Spleen (tissue), 7 donors: Measurements from ENCODE around the gene NOTCH4.
A peak's percentile ranks its signal among the peaks of the same experiment; 100 is the strongest.

Experiments used
- POLR2A ChIP-seq, 3 donors: fragments of 450-650 bp; IDR thresholded peaks; one replicate each; pipeline ENCODE4 v1.5.1; 2017; ENCODE audit warnings: antibody characterized with exemption in 3 of 3, mild to moderate bottlenecking in 1 of 3
- POLR2AphosphoS5 ChIP-seq, 3 donors: sonication (generic); formaldehyde crosslinking; IDR thresholded peaks; one replicate each; pipeline ENCODE4 v1.5.1; 2017; ENCODE audit warnings: antibody characterized with exemption in 3 of 3
- TF ChIP-seq, protein P1 (sequence below), 11 experiments: fragments of 200-600 bp in 7 of 11; fragments of 450-650 bp in 4 of 11; sonication (generic) in 4 of 11; IDR thresholded peaks in 8 of 11; conservative IDR thresholded peaks in 3 of 11; 1 replicate in 7 of 11; 2 replicates in 4 of 11; pipeline versions ENCODE4 v1.4.0 to v1.8.0; 2016 to 2021; ENCODE audit warnings: antibody characterized with exemption in 11 of 11, inconsistent platforms in 4 of 11, mild to moderate bottlenecking in 1 of 11
- donor health status: DM: no; HTN: no; CAD: no; lungs with moderate emphysema.
- donor health status: DM: no; HTN: no; CAD: no.
- donor health status: DM: no; HTN: no; CAD: no.

DNA sequence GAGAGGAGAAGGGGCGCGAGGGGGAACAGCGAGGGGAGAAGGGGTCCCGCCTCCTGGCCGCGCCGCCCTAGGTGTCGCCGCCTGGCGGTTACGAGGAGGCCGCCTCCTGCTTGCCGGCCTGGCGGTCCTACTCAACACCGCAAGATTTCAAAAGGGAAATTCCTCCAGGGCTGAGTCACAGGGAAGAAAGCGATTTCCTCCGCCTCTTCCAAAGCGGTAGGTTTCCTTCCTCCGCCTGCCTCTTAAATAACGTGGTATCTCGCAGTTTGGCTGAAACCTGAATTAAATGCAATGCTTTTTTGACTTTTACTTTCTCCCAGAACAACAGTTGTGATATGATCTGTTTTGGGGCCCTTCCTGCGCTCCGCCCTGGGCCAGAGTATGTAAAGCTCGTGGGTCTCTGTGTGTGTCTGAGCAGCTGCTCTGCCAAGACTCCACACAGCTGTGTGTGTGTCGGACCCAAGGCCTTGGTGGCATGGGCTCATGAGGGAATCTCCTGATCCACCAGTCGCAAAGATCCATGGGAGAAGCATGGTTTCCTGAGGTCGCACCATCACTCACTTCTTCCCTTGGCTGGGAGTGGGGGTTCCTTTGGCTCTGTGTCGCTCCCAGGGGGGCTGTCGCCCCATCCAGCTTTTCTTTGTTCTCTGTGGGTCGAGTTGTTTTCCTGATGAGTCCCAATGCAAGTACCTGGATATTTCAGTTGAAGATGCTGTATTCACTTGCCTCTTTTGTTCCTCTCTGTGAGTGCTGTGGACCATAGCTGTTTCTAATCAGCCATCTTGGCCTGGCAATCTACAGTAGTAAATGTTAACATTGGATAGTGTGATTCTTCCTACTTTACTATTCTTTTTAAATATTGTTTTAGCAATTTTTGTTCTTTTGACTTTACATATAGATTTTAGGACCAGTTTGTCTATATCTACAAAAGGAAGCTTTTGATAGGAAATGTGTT lies 31.6 kb upstream of the NOTCH4 start:
- TF ChIP-seq POLR2A (IDR thresholded peaks at IDR 0.05) (no peak), POLR2AphosphoS5 (IDR thresholded peaks at IDR 0.05) (peak; percentile 52 to 72 (median 68))
- TF ChIP-seq, protein P1, sequence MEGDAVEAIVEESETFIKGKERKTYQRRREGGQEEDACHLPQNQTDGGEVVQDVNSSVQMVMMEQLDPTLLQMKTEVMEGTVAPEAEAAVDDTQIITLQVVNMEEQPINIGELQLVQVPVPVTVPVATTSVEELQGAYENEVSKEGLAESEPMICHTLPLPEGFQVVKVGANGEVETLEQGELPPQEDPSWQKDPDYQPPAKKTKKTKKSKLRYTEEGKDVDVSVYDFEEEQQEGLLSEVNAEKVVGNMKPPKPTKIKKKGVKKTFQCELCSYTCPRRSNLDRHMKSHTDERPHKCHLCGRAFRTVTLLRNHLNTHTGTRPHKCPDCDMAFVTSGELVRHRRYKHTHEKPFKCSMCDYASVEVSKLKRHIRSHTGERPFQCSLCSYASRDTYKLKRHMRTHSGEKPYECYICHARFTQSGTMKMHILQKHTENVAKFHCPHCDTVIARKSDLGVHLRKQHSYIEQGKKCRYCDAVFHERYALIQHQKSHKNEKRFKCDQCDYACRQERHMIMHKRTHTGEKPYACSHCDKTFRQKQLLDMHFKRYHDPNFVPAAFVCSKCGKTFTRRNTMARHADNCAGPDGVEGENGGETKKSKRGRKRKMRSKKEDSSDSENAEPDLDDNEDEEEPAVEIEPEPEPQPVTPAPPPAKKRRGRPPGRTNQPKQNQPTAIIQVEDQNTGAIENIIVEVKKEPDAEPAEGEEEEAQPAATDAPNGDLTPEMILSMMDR (IDR thresholded peaks at IDR 0.05 in 8 of 11, conservative IDR thresholded peaks at IDR 0.05 in 3 of 11) = peak in 9 of 11 experiments; percentile 49 to 85 (median 76)
